Gastrocnemius medialis (tissue), 4 donors: Measurements from ENCODE around the gene AP1G2.

Experiments used
- POLR2A ChIP-seq, 2 donors: fragments of 450-650 bp; IDR thresholded peaks; one replicate each; pipeline ENCODE4 v1.6.1; 2017; ENCODE audit warnings: antibody characterized with exemption in 2 of 2, mild to moderate bottlenecking in 2 of 2, moderate library complexity in 2 of 2
- TF ChIP-seq, protein P1 (sequence below), 5 experiments: fragments of 450-650 bp in 3 of 5; fragments of 200-600 bp in 2 of 5; sonication (generic) in 2 of 5; IDR thresholded peaks in 4 of 5; conservative IDR thresholded peaks in 1 of 5; 1 replicate in 4 of 5; 2 replicates in 1 of 5; pipeline ENCODE4 v1.5.1; 2016 to 2019; ENCODE audit warnings: antibody characterized with exemption in 5 of 5, mild to moderate bottlenecking in 3 of 5, moderate library complexity in 3 of 5

DNA sequence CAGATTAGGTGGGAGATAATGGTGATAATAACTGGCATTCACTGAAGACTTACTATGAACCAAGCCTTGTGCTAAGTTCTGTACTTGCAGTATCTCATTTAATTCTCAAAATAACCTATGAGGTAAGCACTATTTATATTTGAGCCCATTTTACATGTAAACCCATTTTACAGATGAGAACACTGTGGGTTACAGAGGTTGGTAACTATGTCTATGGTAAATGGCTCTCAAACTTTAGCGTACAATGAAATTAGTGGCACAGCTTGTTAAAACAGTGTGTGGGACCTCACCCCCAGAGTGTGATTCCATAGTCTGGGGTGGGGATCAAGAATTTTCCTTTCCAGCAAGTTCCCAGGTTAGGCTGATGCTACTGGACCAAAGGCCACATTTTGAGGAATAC is 33.2 kb upstream of the AP1G2 start:
- TF ChIP-seq, protein P1, sequence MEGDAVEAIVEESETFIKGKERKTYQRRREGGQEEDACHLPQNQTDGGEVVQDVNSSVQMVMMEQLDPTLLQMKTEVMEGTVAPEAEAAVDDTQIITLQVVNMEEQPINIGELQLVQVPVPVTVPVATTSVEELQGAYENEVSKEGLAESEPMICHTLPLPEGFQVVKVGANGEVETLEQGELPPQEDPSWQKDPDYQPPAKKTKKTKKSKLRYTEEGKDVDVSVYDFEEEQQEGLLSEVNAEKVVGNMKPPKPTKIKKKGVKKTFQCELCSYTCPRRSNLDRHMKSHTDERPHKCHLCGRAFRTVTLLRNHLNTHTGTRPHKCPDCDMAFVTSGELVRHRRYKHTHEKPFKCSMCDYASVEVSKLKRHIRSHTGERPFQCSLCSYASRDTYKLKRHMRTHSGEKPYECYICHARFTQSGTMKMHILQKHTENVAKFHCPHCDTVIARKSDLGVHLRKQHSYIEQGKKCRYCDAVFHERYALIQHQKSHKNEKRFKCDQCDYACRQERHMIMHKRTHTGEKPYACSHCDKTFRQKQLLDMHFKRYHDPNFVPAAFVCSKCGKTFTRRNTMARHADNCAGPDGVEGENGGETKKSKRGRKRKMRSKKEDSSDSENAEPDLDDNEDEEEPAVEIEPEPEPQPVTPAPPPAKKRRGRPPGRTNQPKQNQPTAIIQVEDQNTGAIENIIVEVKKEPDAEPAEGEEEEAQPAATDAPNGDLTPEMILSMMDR (IDR thresholded peaks at IDR 0.05 in 4 of 5, conservative IDR thresholded peaks at IDR 0.05 in 1 of 5) = no peak
- no peak for TF ChIP-seq POLR2A (IDR thresholded peaks at IDR 0.05)
